ENCODE data around the gene MIA3.
"Not testable (repeated sequence)": the region's sequence is repeated elsewhere in the genome, so short reads cannot be mapped to it uniquely, and the experiment has no call there.

MIA3 gene

DNA sequence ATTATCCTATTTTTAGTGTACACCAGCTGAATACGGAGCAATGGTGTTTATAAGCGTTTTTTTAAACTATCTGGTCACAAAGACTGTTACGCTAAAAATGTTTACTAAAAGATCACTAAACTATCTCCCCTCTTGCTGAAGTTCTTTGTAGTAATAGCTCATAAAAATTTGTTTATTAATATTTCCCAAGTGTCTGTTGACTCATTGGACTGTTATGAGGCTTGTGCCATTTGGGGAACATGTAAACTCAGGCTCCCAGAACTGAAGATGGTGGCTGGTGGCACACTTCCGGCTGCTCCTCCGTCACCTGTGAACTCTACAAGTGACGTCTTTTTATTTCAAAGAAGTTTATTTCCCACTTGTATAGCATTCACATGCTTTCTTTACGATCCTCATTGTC is 48.1 kb downstream of the MIA3 start:
- no peak for DNase-seq

DNA sequence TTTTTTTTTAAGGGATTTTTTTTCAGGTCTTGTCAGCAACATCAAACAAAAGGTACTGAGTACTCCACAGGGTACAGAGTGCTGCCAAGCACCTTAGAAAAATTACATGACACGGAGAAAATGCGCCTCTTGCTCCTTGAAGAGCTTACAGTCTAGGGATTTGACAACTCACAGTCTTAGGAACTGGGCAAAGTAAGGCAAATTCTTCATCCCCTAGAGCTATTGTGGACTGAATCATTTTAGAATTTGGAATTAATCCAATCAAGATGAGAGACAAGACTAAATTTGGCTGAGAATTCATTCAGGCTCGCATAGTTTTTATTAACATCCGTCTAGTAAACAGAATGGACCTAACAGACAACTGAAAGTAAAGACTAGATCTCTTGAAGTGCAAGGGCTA is 50.3 kb downstream of the MIA3 start:
- DNase-seq: not testable (repeated sequence)

DNA sequence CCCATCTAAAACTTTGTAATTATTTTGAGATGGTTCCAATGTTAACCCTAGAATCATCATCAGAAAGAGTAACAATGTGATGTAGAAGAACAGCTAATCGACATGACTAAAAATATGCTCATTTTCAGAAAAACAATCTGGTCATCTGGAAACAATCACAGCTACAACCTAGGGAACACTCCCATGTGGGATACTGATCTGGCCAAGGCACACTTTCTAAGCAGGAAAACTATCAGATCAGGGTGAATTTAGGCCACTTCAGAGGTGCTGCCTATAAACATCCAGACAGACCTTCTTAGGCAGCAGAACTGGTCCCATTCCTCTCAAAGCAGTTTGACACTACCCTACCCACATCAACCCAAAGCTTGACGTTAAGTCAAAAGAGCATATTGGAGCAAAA is 51.2 kb downstream of the MIA3 start:
- not testable (repeated sequence) for DNase-seq

DNA sequence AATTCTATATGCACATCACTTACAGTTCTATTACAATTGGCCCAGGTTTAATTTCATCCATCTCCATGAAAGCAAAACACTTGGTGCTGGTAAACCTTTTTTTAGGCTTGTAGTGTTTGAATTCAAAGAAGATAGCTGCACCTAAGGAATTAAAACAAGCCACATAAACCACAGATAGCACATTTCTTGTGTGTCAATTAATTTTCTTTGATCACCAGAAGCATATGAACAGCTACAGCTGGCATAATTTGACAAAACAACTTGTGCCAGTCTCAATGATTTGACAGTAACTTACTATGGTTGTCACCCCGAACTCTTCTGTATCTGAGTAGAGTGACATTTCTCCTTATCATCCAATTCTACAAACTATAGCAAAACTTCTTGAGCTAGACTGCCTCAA is 52.2 kb downstream of the MIA3 start:
- DNase-seq: no peak

DNA sequence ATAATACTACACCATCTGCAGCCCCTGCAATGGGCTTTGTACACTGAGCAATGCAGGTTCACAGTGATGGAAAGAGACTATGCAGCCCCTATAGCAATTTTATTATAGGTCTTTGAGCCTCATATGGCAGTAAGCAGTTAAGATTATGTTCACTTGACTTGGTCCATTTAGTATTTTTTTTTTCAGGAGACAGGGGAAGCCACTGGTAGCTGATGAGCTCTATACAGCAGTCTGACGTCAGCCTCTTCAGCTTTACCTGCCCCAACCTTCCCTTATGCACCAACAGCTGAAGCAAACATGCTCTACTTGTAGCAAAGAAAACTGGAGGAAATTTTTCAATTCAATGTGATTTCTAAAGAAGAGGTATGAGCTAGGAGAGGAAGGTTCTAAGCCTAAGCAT is 62.2 kb downstream of the MIA3 start:
- no peak for DNase-seq

DNA sequence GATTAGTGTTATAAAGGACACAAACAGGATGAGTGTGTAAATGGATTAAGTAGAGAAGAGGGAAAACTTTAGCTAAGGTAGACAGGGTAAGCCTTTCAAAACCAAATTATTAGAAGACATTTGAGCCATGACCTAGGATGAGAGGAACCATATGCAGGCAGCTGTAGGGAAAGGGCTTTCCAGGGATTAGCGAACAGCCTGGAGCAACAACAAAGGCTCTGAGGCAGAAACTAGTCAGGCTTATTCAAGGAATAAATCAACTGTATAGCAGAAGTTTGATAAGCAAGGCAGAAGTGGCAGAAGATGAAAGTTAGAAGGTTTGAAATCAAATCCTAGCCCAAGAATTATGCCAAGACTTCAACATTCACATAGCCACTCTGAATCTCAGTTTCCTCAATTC is 73.1 kb downstream of the MIA3 start:
- DNase-seq: no peak

DNA sequence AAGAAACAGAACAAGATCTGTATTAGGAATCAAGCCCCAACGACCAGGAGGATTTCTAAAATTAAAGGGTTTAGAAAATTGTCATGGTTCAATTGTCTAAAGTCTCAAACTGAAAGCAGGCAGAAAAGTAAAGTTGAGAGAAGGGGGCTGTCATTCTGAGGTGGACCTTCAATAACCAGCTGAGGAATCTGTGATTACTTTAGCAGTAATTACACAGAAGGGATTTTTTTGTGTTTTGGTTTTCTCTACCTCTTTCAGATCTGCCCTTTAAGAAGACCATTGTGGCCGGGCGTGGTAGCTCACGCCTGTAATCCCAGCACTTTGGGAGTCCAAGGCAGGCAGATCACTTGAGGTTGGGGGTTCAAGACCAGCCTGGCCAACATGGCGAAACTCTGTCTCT is 77.0 kb downstream of the MIA3 start:
- DNase-seq: no peak

DNA sequence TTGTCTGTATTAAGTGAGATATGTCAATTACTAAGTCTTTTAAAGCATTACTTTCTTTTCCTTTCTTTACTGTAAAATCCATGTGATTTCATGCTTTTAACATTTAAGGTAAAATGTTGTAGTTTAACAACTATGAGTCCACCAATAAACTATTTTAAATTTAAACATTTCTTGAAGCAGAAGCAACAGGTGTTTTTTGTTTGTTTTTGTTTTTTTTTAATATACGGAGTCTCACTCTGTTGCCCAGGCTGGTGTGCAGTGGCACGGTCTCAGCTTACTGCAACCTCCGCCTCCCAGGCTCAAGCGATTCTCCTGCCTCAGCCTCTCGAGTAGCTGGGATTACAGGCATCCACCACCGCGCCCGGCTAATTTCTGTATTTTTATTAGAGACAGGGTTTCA is 78.8 kb downstream of the MIA3 start:
- no peak for DNase-seq

DNA sequence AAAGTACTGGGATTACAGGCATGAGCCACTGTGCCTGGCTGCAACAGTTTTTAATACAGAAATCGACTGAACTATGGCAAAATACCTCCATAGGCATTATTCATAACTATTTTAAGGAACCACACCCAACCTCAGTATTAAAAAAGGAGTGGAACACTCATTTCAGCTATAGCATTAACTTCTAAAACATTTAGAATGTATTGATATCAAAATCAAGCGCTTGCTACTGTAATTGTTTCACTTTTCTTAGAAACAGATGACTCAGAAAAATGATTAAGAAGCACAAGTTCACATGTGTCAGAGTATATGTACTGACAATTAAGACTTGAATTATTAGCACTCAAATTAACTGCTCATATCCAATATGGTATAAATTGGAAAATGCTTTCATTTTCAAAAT is 79.3 kb downstream of the MIA3 start:
- DNase-seq: no peak

DNA sequence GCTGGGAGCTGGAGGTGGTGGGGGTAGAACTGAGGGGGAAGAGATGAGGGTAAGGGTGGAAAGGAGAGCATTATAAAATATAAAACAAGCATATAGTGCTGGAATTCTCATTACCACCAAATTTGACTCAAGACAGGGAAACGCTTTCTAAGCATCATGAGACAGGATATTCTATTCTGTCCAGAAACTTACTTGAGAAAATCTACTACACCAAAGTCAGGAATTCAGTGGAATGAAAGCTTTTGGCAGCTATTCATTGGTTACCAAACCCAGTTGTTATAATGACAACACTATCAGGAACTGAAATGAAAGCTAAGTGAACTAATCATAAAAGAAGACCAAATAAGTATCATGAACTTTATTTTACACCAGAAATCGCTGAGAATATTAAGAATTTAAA is 79.9 kb downstream of the MIA3 start:
- no peak for DNase-seq

DNA sequence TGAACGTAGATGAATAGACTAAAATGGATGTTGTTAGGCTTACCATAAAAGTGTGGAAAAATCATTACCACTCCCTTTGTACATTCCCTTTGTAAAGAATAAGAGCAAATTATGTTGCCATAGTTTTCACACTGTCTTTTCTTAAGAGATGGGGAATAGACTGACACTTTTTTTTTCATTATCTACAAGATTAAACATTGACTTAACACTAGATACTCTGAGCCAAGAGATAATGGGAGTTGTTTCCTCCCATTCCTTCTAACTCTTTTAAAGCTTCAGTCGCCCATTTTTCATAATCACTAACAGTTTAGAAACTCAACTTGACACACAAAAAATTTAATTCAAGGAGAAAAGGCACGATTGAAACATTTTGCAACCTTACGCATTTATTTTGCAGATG is 84.3 kb downstream of the MIA3 start:
- DNase-seq: no peak

DNA sequence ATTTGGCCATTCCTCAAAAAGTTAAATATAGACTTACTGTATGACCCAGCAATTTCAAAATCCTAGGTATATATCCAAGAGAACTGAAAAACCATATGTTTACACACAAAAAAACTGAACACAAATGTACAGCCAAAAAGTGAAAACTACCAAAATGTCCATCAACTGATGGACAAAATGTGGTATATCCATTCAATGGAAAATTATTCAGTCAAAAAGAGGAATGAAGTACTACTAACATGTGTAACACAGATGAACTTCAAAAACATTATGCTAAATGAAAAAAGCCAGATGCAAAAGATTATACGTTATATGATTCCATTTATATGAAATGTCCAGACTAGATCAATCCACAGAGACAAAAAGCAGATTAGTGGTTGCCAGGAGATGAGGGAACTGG is 86.4 kb downstream of the MIA3 start:
- no peak for DNase-seq

DNA sequence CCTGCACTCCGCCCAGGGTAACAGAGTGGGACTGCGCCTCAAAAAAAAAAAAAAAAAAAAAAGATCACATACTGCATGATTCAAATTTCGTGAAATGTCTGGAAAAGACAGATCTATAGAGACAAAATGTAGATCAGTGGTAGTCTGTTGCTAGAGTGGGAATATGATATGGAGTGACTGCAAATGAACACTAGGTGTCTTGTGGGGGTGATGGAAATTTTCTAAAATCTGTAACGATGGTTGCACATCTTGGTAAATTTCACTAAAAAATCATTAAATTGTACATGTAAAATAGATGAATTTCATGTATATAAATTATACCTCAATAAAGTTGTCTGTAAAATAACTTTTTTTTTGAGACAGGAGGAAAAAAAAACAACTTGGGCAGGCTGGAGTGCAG is 88.9 kb downstream of the MIA3 start:
- DNase-seq: no peak

DNA sequence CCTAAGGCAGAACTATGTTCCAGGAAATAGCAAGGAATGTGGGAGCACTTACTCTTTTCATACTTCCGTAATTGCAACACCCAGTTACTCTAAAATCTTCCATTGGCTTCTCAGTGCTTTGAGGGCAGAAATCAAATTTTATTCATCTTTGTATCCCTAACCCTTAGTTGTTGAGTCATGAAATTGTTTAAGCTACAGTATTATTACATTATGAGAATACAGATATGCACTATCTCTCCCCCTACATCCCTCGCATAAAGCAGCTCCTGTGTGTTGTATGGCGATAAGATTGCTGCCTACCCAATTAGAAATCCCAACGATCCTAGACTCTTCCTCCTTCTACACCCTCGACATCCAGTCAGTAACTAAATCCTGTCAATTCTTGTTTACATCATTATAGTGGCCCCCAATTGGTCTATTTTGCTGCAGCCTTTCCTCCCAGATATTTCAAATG is 91.8 kb downstream of the MIA3 start:
- no peak for DNase-seq

DNA sequence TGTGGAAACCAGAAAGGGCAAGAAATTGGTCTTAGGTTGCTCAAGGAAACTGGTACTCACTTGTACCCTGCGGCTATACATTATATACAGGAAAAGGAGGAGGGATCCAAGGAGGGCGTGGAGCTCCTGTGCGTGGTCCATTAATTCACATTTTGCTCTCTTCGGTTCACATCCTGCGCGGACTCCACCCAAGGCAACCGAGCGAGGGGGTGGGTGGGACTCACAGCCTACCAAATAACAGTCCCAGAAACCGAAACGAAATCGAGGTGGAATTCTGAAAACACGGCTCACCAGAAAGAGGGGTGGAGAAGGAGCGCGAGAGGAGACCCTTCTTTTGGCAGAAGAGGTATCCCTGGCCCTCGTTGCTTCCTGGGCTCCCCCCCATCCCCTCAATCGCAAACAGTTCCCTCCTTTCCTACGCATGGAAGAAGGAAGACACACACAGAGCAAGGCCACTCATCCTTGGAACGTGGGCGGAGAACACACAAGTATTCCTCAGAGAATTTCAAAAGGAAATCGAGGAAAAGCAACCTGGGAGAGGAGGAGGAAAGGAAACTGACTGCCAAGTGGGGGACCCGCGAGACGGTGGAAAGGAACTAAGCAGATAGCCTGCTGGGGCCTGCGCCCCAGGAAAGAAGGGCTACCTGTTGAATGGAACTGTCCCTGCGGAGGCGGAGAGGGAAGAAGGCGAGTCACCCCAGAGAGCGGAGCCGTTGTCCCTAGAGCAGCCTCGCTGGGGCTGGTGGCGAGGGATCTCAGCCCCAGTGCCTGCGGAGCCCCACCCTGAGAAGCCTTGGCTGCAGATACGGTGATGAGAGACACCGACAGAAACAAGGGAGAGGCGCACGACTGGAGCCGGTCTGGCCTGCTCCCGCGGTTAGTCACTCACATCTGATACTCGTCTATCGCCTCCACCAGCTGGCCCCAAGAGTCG is 93.7 kb downstream of the MIA3 start:
- peak; percentile 41 for DNase-seq

DNA sequence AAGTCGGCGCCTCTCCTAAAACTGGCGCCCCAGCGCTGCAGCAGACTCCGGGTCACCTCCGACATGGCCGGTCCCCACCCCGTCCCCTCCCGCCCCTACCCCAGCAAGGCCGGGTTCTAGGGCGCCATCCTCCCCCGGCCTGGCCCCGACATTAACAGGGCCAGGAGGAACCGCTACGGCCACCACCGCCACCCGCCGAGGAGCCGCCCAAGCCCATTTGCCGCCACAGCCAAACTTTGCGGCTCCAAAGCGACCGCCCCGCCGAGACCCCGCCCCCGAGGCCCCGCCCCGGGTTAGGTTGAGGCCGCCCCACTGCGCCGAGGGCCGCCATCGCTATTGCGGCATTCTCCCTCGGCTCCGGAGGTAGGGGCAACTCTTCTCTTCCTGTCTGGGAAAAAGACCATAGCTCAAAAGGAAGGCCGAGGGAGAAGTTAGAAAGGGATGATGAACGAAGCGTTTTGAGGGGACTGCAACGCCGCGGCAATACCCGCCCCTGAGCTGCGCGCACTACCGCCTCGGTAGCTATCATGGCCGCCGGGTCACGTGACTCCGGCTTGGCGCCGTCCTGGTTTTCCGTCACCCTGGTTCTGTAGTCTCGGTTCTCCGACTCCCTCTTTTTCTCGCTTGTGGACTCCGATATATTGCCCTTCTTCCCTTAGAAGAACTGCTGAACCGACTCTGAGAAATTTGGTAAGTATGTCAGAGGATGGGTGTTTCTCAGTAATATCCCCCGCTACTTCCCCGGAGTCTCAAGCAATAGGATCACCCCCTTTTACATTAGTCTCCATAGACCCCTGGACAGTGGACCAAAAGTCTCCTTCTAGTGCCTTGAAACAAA is 94.6 kb downstream of the MIA3 start, which contains the start of the genes AIDA and BROX:
TSS of gene AIDA (minus strand) at position 239 of the 838 bp plus-strand sequence. CDS start at position 65, 174 bp downstream.
TSS of gene BROX (plus strand) at position 312 of the 838 bp plus-strand sequence. CDS start 3,136 bp downstream, outside the sequence.
- peak; percentile 96 for DNase-seq

DNA sequence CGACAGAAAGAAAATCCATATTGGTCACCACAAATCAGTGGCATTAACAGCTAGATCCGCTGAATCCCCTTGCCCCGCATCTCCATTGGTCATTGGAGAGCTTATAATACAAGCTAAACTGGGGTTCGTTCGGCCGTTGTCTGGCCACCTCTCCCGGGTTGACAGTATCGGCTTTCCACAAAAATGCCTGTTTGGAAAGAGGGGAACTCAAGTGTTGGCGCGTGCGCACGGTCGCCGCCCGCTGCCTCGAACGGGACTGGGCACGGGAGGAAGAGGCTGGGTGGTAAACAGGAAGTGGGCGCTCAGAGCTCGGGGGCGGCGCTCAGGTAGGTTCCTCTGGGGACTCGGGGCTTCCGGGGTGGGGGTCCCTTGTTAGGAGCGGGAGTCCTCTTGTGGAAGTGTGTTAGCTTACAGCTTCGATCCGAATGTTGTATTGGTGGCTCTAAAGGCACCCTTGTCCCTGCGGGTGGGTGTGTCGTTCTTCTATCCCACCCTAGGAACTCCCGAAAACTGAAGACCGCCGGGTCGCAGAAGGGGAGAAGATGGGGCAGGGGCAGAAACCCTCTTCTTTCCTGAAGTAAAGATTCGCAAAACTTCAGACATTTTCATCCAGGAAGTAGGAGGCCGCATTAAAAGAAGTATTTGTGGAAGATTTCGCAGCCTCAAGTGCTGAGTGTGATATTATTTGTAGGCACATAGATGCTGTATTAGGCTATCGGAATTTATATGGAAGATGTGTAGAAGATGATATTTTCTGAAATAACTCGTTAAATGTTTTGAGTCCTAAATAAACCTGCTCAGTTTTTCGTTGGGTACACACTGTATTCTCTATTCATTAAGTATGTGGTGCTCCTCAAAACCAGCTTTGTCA is 95.4 kb downstream of the MIA3 start:
- DNase-seq: peak; percentile 83

DNA sequence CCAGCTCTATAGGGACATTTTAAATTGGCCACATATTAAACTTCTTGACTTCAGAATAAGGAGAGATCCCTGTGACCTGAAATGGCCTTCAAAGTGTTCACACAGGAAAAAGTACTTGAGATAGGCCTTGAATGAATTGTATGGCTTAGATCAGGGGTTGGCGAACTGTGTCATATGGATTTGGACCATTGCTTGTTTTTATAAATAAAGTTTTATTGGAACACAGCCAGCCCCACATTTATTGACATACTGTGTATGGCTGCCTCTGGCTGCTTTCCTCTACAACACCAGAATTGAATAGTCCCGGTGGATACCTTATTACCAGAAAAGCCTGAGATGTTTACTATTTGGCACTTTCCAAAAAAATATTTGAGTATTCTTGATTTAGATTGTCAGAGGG is 98.5 kb downstream of the MIA3 start:
- DNase-seq: no peak

Measured in T-helper 9 cell (primary cell).